D721Med (cell line): ENCODE results near the gene NLRP7.
"Not testable (repeated sequence)": the region's sequence is repeated elsewhere in the genome, so short reads cannot be mapped to it uniquely, and the experiment has no call there.

ENCODE experiments used
- DNase-seq: peaks from one replicate; pipeline ENCODE4 v3.0.0; 2011; ENCODE audit warnings: low spot score; ENCODE audit not compliant: insufficient read length
- FAIRE-seq: peaks from 2 replicates; lab custom pipeline; 2011; peaks lifted over from hg19 to GRCh38; lab: Jason Lieb, UNC
- CTCF ChIP-seq: IDR thresholded peaks from 2 replicates; pipeline ENCODE4 v1.5.1; 2012; ENCODE audit warnings: mild to moderate bottlenecking, control low read depth; ENCODE audit not compliant: insufficient read depth; ENCODE audit errors: missing control alignments

The NLRP7 gene

GRCh38 chr19:54896036-54896435 is 51.3 kb downstream of the NLRP7 start:
- no peak for DNase-seq
- FAIRE-seq = no peak
- no peak for TF ChIP-seq CTCF

- FAIRE-seq = not testable (repeated sequence)
Observed at GRCh38 chr19:54894106-54894505, 53.2 kb downstream of the NLRP7 start.

GRCh38 chr19:54893406-54893805 is 53.9 kb downstream of the NLRP7 start:
- FAIRE-seq (no peak), DNase-seq (no peak)

More at GRCh38 chr19:54894106-54894505, 53.2 kb downstream of the NLRP7 start:
- not testable (repeated sequence) for DNase-seq

GRCh38 chr19:54889566-54889965 is 57.8 kb downstream of the NLRP7 start:
- no peak for TF ChIP-seq CTCF
- FAIRE-seq (no peak), DNase-seq (no peak)

More at GRCh38 chr19:54893406-54893805, 53.9 kb downstream of the NLRP7 start:
- no peak for TF ChIP-seq CTCF

GRCh38 chr19:54888239-54888638 is 59.1 kb downstream of the NLRP7 start:
- TF ChIP-seq CTCF = no peak
- DNase-seq = no peak
- no peak for FAIRE-seq

DNA sequence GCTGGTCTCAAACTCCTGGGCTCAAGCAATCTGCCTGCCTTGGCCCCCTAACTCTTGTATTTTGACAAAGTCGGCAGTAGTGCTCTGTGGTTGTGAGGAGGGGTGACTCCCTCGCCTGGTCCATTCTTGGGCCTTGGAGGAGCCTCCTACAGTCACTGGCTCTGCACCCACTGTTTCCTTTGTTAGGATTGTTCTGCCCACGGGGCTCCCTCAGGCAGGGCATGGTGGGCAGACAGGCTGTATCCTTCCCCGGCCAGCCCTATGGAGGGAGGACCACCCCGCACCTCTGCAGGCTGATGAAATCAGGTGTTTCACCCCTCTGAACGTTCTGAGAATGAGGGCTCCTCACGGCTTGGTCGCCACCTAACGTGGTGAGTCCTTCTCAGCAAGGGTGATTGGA is 64.1 kb downstream of the NLRP7 start:
- no peak for TF ChIP-seq CTCF
- FAIRE-seq = no peak
- DNase-seq = no peak

DNA sequence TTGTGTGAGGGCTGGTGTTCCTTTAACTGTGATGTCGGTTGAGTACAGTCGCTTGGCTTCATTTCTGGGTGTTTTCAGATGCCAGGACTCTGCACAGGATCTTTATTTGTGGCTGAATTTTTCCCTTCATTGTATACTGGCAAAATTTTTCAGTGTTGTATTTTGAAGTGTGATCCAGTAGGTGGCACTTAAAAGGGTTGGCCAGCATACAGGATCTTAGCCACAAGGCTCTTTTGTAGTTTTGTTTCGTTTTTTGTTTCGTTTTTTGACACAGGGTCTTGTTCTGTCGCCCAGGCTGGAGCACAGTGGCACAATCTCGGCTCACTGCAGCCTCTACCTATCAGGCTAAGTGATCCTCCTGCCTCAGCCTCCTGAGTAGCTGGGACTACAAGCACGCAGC is 64.6 kb downstream of the NLRP7 start:
- FAIRE-seq (no peak), DNase-seq (no peak)
- no peak for TF ChIP-seq CTCF

- DNase-seq = no peak
- no peak for FAIRE-seq
- no peak for TF ChIP-seq CTCF
Observed at GRCh38 chr19:54881884-54882283, 65.4 kb downstream of the NLRP7 start.
